K562 (cell line): ENCODE measurements around the gene TMEM217.

Experiments
- CTCF ChIP-seq, 3 experiments: IDR thresholded peaks in 2 of 3; conservative IDR thresholded peaks in 1 of 3; 2 replicates each; pipeline ENCODE4 v1.5.1; 2011 to 2012; ENCODE audit warnings: low read length in 3 of 3, mild to moderate bottlenecking in 3 of 3, control low read depth in 2 of 3, improper control_type of control experiment in 1 of 3, inconsistent platforms in 1 of 3, low read depth in 1 of 3, mixed read lengths in 1 of 3, moderate library complexity in 1 of 3; ENCODE audit not compliant: insufficient read depth in 2 of 3
- FOXK2 ChIP-seq, 2 experiments: fragments of 450-650 bp; IDR thresholded peaks in 1 of 2; conservative IDR thresholded peaks in 1 of 2; 2 replicates each; pipeline ENCODE4 v1.6.1; 2016; ENCODE audit warnings: low read depth in 2 of 2, mild to moderate bottlenecking in 1 of 2
- HINFP ChIP-seq: fragments of 450-650 bp; conservative IDR thresholded peaks from 2 replicates; pipeline ENCODE4 v1.6.1; 2016; ENCODE audit warnings: missing genetic modification characterization, low read depth, mild to moderate bottlenecking, control low read depth, missing compliant biosample characterization
- YY1 ChIP-seq, 3 experiments: IDR thresholded peaks; 2 replicates each; pipeline ENCODE4 v1.6.1; 2011; ENCODE audit warnings: low read length in 2 of 3, mild to moderate bottlenecking in 2 of 3, moderate library complexity in 2 of 3, borderline replicate concordance in 1 of 3, control low read depth in 1 of 3, low read depth in 1 of 3; ENCODE audit not compliant: insufficient read depth in 3 of 3, insufficient replicate concordance in 2 of 3, control insufficient read depth in 1 of 3, insufficient read length in 1 of 3; ENCODE audit errors: extremely low read depth in 1 of 3
- ZNF699 ChIP-seq: fragments of 250-450 bp; sonication (Bioruptor Pico); IDR thresholded peaks from 2 replicates; pipeline ENCODE4 v1.8.0; 2021; ENCODE audit warnings: mild to moderate bottlenecking, moderate library complexity; ENCODE audit not compliant: insufficient replicate concordance
- TF ChIP-seq, protein P1 (sequence below): fragments of 450-650 bp; IDR thresholded peaks from 2 replicates; pipeline ENCODE4 v1.6.1; 2016; ENCODE audit warnings: missing biosample characterization, missing genetic modification characterization

DNA sequence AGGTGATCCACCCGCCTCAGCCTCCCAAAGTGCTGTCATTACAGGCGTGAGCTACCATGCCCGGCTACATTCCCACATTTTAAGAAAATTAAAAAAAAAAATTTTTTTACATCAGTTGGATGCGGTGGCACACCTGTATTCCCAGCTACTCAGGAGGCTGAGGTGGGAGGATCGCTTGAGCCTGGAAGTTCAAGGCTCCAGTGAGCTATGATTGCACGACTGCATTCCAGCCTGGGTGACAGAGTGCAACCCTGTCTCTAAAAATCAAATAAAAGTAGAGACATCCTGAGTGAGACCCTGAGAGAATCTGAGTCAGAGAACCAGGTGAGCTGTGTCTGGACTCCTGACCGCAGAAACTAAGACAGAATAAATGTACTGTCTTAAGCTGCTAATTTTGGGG is 49.2 kb downstream of the TMEM217 start:
- TF ChIP-seq HINFP: no peak
- TF ChIP-seq, protein P1, sequence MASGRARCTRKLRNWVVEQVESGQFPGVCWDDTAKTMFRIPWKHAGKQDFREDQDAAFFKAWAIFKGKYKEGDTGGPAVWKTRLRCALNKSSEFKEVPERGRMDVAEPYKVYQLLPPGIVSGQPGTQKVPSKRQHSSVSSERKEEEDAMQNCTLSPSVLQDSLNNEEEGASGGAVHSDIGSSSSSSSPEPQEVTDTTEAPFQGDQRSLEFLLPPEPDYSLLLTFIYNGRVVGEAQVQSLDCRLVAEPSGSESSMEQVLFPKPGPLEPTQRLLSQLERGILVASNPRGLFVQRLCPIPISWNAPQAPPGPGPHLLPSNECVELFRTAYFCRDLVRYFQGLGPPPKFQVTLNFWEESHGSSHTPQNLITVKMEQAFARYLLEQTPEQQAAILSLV (tag): no peak
- no peak for TF ChIP-seq FOXK2 (conservative IDR thresholded peaks at IDR 0.05 in 1 of 2, IDR thresholded peaks at IDR 0.05 in 1 of 2; ENCODE audit: low read depth in 2 of 2)
- TF ChIP-seq YY1 (IDR thresholded peaks at IDR 0.05; ENCODE audit: borderline replicate concordance in 1 of 3, control insufficient read depth in 1 of 3, extremely low read depth in 1 of 3, insufficient read depth in 3 of 3, insufficient read length in 1 of 3, insufficient replicate concordance in 2 of 3, low read depth in 1 of 3, low read length in 2 of 3): no peak
- no peak for TF ChIP-seq CTCF (IDR thresholded peaks at IDR 0.05 in 2 of 3, conservative IDR thresholded peaks at IDR 0.05 in 1 of 3; ENCODE audit: insufficient read depth in 2 of 3, low read depth in 1 of 3, low read length in 3 of 3)
- no peak for TF ChIP-seq ZNF699 (CRISPR knock-in tag)
